Measurements from ENCODE around the gene PLTP. TPM values are rescaled to one million over a fixed set of nuclear protein-coding genes. Genes with fewer than 3 reads are reported as not detected.
"Not testable (repeated sequence)": the region's sequence is repeated elsewhere in the genome, so short reads cannot be mapped to it uniquely, and the experiment has no call there.

The PLTP gene
- total and polyA plus RNA-seq, 4 donors: 80.7 to 445 (median 108) TPM

DNA sequence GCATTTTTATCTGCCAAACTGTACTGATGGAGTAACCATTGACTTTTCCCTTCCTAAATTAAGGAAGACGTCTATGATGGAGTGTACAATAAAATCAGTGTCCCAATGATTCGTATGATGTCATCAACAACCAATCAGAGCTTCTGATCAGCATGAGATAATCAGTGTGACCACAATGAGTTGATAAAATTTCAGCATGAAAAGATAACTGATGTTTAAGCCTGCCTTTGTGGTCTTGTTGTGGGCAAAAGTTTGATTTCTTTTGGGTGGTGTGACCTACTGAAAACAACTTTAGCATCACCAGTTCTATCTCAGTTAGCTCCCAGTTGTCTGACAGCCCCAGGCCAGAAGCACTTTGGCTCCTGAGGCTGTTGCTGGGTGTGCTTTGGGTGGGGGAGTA lies 25.8 kb upstream of the PLTP start:
- Histone ChIP-seq H3K4me1 (ENCODE audit: control insufficient read depth in 1 of 2, insufficient read depth in 2 of 2, low read length in 2 of 2) (no peaks in the 10 kb centered on the region), H3K27ac (ENCODE audit: low read depth in 1 of 2, low read length in 2 of 2) (no peak overlapping the region), H3K36me3 (ENCODE audit: control insufficient read depth in 1 of 2, insufficient read depth in 2 of 2, low read length in 1 of 2) (peaks cover 0 to 19% of the 10 kb centered on the region in 2 donors), H3K27me3 (ENCODE audit: control insufficient read depth in 1 of 2, insufficient read depth in 2 of 2, low read length in 1 of 2) (no peaks in the 10 kb centered on the region), H3K4me3 (ENCODE audit: low read length in 2 of 2) (no peak overlapping the region), H3K9me3 (ENCODE audit: control insufficient read depth, low read length) (no peaks in the 10 kb centered on the region)
- ATAC-seq (ENCODE audit: low FRiP score) (no peak), DNase-seq (no peak)
- 64 to 72% methylated on average over 2 of the region's 2 CpGs for WGBS, 2 donors
- intact Hi-C loops (cut with DNase I): loop anchor here in 1 of 2 donors (10.0 kb wide), 1 partner anchor 143 kb away; the partner anchor contains the start of genes DNTTIP1 and WFDC3

GRCh38 chr20:45935416-45936046 lies 23.6 kb upstream of the PLTP start:
- intact Hi-C loops (cut with DNase I): loop anchor here (1.0 to 10.0 kb wide), 4 partner anchors 23 to 141 kb away; partner anchors contain the start of genes DNTTIP1 (in 1 of the 2), PLTP (in 1 of the 2), WFDC3 (in 1 of the 2) and ZNF335 (in 1 of the 2)
- ATAC-seq (ENCODE audit: low FRiP score) (no peak), DNase-seq (no peak)
- Histone ChIP-seq H3K4me1 (ENCODE audit: control insufficient read depth in 1 of 2, insufficient read depth in 2 of 2, low read length in 2 of 2) (no peaks in the 10 kb centered on the region), H3K27me3 (ENCODE audit: control insufficient read depth in 1 of 2, insufficient read depth in 2 of 2, low read length in 1 of 2) (no peaks in the 10 kb centered on the region), H3K27ac (ENCODE audit: low read depth in 1 of 2, low read length in 2 of 2) (peak overlapping the region; percentile 33 to 34), H3K36me3 (ENCODE audit: control insufficient read depth in 1 of 2, insufficient read depth in 2 of 2, low read length in 1 of 2) (peaks cover 0 to 14% of the 10 kb centered on the region in 2 donors), H3K4me3 (ENCODE audit: low read length in 2 of 2) (peak overlapping the region; percentile 45 to 72), H3K9me3 (ENCODE audit: control insufficient read depth, low read length) (no peaks in the 10 kb centered on the region)
- WGBS, 2 donors: 10% methylated on average over 21 of the region's 21 CpGs

- WGBS, 2 donors: 0% methylated on average over 64 to 102 of the region's 102 CpGs
- Histone ChIP-seq H3K27ac (ENCODE audit: low read depth in 1 of 2, low read length in 2 of 2) (peak within 1 kb of the TSS; percentile 80 to 81), H3K9me3 (ENCODE audit: control insufficient read depth, low read length) (no peaks in the 10 kb centered on the region), H3K27me3 (ENCODE audit: control insufficient read depth in 1 of 2, insufficient read depth in 2 of 2, low read length in 1 of 2) (no peaks in the 10 kb centered on the region), H3K4me3 (ENCODE audit: low read length in 2 of 2) (peak within 1 kb of the TSS; percentile 59 to 77), H3K36me3 (ENCODE audit: control insufficient read depth in 1 of 2, insufficient read depth in 2 of 2, low read length in 1 of 2) (peaks cover 0 to 13% of the 10 kb centered on the region in 2 donors), H3K4me1 (ENCODE audit: control insufficient read depth in 1 of 2, insufficient read depth in 2 of 2, low read length in 2 of 2) (no peaks in the 10 kb centered on the region)
- ATAC-seq (ENCODE audit: low FRiP score) (peak; percentile 96), DNase-seq (peak; percentile 99)
- intact Hi-C loops (cut with DNase I): loop anchor here (1.0 to 10.0 kb wide), 5 partner anchors 22 to 140 kb away; partner anchors contain the start of genes CTSA (in 1 of the 2), DNTTIP1 (in 1 of the 2), NEURL2 (in 1 of the 2) and PLTP (in 1 of the 2)
These were observed 22.8 kb upstream of the PLTP start, which contains the start of gene PCIF1 for GRCh38 chr20:45934586-45935415. Gene PCIF1, plus strand, starts transcription at chr20:45934683. Its CDS starts 4,317 bp downstream, at chr20:45939000.

DNA sequence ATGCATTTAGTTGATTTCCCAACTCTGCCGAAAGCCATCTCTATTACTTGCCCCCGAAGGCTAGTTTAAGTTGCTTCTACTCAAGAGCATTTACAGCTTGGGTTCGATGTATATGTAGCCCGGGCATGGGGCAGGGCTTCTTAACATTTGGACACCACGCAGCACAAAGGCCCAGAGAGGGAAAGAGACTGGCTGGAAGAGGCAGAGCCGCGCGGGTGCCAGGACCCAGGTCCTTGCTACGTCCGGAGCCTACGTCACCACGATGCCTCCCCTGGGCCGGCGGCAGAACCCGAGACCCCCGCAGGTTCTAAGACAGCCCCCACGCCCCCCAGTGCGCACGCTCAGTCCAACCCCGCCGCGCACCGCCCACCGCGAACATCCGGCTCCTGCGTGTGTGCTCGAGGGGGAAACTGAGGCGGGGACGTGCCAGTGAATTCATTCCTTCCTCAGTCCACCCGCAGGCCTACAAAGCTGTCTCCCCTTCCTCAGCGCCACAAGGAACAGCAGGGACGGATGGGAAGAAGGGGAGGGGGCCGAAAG lies 22.2 kb upstream of the PLTP start:
- Histone ChIP-seq H3K27me3 (ENCODE audit: control insufficient read depth in 1 of 2, insufficient read depth in 2 of 2, low read length in 1 of 2) (no peaks in the 10 kb centered on the region), H3K4me1 (ENCODE audit: control insufficient read depth in 1 of 2, insufficient read depth in 2 of 2, low read length in 2 of 2) (no peaks in the 10 kb centered on the region), H3K27ac (ENCODE audit: low read depth in 1 of 2, low read length in 2 of 2) (peak overlapping the region in 1 of 2 donors; percentile 80), H3K9me3 (ENCODE audit: control insufficient read depth, low read length) (no peaks in the 10 kb centered on the region), H3K4me3 (ENCODE audit: low read length in 2 of 2) (peak overlapping the region; percentile 29 to 59), H3K36me3 (ENCODE audit: control insufficient read depth in 1 of 2, insufficient read depth in 2 of 2, low read length in 1 of 2) (peaks cover 0 to 7% of the 10 kb centered on the region in 2 donors)
- intact Hi-C loops (cut with DNase I): loop anchor here (1.0 to 10.0 kb wide), 3 partner anchors 37 to 139 kb away; partner anchors contain the start of genes CTSA (in 1 of the 2), DNTTIP1 (in 1 of the 2), NEURL2 (in 1 of the 2) and WFDC3 (in 1 of the 2)
- peak; percentile 78 to 87 for DNase-seq
- 0% methylated on average over 28 to 34 of the region's 34 CpGs for WGBS, 2 donors
- ATAC-seq (ENCODE audit: low FRiP score): peak; percentile 56

- ATAC-seq (ENCODE audit: low FRiP score) (peak; percentile 41), DNase-seq (peak; percentile 85 to 86)
- intact Hi-C loops (cut with DNase I): loop anchor here (1.0 to 10.0 kb wide), 3 partner anchors 37 to 139 kb away; partner anchors contain the start of genes CTSA (in 1 of the 2), DNTTIP1 (in 1 of the 2), NEURL2 (in 1 of the 2) and WFDC3 (in 1 of the 2)
- 23% methylated on average over 22 of the region's 22 CpGs for WGBS, 2 donors
- Histone ChIP-seq H3K4me3 (ENCODE audit: low read length in 2 of 2) (peak overlapping the region; percentile 29 to 59), H3K27ac (ENCODE audit: low read depth in 1 of 2, low read length in 2 of 2) (peak overlapping the region in 1 of 2 donors; percentile 80), H3K4me1 (ENCODE audit: control insufficient read depth in 1 of 2, insufficient read depth in 2 of 2, low read length in 2 of 2) (no peaks in the 10 kb centered on the region), H3K9me3 (ENCODE audit: control insufficient read depth, low read length) (no peaks in the 10 kb centered on the region), H3K27me3 (ENCODE audit: control insufficient read depth in 1 of 2, insufficient read depth in 2 of 2, low read length in 1 of 2) (no peaks in the 10 kb centered on the region), H3K36me3 (ENCODE audit: control insufficient read depth in 1 of 2, insufficient read depth in 2 of 2, low read length in 1 of 2) (peaks cover 0 to 2% of the 10 kb centered on the region in 2 donors)
These were observed 21.5 kb upstream of the PLTP start for GRCh38 chr20:45933266-45934045.

DNA sequence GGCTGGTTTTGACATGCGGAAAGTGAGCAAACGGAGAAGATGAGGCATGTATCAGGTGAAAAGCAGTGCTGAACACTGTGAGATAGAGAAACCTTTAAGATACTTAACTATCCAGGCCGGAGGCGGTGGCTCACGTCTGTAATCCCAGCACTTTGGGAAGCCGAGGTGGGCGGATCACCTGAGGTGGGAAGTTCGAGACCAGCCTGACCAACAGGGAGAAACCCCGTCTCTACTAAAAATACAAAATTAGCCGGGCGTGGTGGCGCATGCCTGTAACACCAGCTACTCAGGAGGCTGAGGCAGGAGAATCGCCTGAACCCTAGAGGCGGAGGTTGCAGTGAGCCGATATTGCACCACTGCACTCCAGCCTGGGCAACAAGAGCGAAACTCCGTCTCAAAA lies 19.7 kb upstream of the PLTP start:
- not testable (repeated sequence) for ATAC-seq (ENCODE audit: low FRiP score); H3K27me3 ChIP-seq (ENCODE audit: control insufficient read depth in 1 of 2, insufficient read depth in 2 of 2, low read length in 1 of 2); H3K36me3 ChIP-seq (ENCODE audit: control insufficient read depth in 1 of 2, insufficient read depth in 2 of 2, low read length in 1 of 2); DNase-seq; H3K27ac ChIP-seq (ENCODE audit: low read depth in 1 of 2, low read length in 2 of 2); H3K9me3 ChIP-seq (ENCODE audit: control insufficient read depth, low read length); H3K4me3 ChIP-seq (ENCODE audit: low read length in 2 of 2); H3K4me1 ChIP-seq (ENCODE audit: control insufficient read depth in 1 of 2, insufficient read depth in 2 of 2, low read length in 2 of 2)
- WGBS, 2 donors: 95 to 96% methylated on average over 16 to 17 of the region's 17 CpGs
- intact Hi-C loops (cut with DNase I): loop anchor here in 1 of 2 donors (10.0 kb wide), 1 partner anchor 137 kb away; the partner anchor contains the start of genes DNTTIP1 and WFDC3

- H3K27me3 ChIP-seq (ENCODE audit: control insufficient read depth in 1 of 2, insufficient read depth in 2 of 2, low read length in 1 of 2): no peaks in the 10 kb centered on the region
- no peak for ATAC-seq (ENCODE audit: low FRiP score)
- intact Hi-C loops (cut with DNase I): no loop called here
- H3K9me3 ChIP-seq (ENCODE audit: control insufficient read depth, low read length): no peaks in the 10 kb centered on the region
- no peaks in the 10 kb centered on the region for H3K4me1 ChIP-seq (ENCODE audit: control insufficient read depth in 1 of 2, insufficient read depth in 2 of 2, low read length in 2 of 2)
- no peak overlapping the region for H3K4me3 ChIP-seq (ENCODE audit: low read length in 2 of 2)
- WGBS, 2 donors: 81 to 83% methylated on average over 14 of the region's 14 CpGs
- no peak for DNase-seq
- no peak overlapping the region for H3K27ac ChIP-seq (ENCODE audit: low read depth in 1 of 2, low read length in 2 of 2)
- no peaks in the 10 kb centered on the region for H3K36me3 ChIP-seq (ENCODE audit: control insufficient read depth in 1 of 2, insufficient read depth in 2 of 2, low read length in 1 of 2)
These were observed 15.3 kb upstream of the PLTP start for GRCh38 chr20:45927071-45927878.

All from aorta (tissue), 5 donors.